Activated naive CD8-positive, alpha-beta T cell (primary cell): Measurements from ENCODE around the gene MAP2K7.
"Not testable (repeated sequence)": the region's sequence is repeated elsewhere in the genome, so short reads cannot be mapped to it uniquely, and the experiment has no call there.

Experiments used
- H3K27ac Mint-ChIP-seq: one replicate; pipeline ENCODE4 v1.8.0; 2021; ENCODE audit warnings: mixed read lengths
- H3K27me3 Mint-ChIP-seq: one replicate; pipeline ENCODE4 v1.8.0; 2021; ENCODE audit warnings: mixed read lengths
- H3K36me3 Mint-ChIP-seq: one replicate; pipeline ENCODE4 v1.8.0; 2021; ENCODE audit warnings: mixed read lengths
- H3K4me1 Mint-ChIP-seq: one replicate; pipeline ENCODE4 v1.8.0; 2021; ENCODE audit warnings: low read depth, mixed read lengths
- H3K4me3 Mint-ChIP-seq: one replicate; pipeline ENCODE4 v1.8.0; 2021; ENCODE audit warnings: mild to moderate bottlenecking, mixed read lengths
- H3K9me3 Mint-ChIP-seq: one replicate; pipeline ENCODE4 v1.8.0; 2021; ENCODE audit warnings: low read depth, mixed read lengths

MAP2K7 gene

DNA sequence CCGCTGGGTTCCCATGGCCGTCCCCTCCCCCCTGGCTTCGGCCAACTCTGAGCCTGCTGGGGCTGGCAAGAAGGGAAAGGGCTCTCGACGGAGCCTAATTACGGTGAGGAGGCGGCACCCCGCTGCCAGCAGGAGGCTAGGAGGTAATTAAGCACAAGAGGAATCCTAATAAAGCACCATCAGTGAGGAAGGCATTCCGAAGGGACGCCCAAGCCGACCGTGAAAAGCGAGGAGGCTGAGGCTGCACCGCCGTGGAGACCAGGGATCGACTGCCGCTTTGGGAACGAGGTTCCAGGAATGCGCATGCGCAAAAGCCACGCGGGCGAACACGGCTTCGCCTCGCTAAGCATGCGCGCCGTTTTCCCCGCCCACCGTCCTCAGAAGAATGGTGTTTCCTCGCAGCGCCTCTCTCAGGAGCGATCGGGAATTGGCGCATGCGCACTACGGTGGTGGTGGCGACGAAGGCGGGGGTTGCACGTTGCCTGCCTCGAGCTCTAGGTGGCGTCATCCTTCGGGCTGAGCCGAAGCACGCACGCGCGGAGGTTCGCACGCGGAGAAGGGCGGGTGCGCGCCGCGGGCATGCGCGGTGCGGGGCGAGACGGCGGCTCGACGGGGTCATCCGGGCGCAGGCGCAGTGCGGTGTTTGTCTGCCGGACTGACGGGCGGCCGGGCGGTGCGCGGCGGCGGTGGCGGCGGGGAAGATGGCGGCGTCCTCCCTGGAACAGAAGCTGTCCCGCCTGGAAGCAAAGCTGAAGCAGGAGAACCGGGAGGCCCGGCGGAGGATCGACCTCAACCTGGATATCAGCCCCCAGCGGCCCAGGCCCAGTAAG lies at the start of gene MAP2K7:
MAP2K7 (plus strand) TSS at position 634 of the 830 bp plus-strand sequence; CDS start at position 702, 68 bp downstream.
- Mint-ChIP-seq H3K4me3 (peak within 1 kb of the TSS; percentile 89), H3K27ac (peak within 1 kb of the TSS; percentile 89), H3K9me3 (no peaks in the 10 kb centered on the region), H3K36me3 (peaks cover 2% of the 10 kb centered on the region), H3K4me1 (peaks cover 22% of the 10 kb centered on the region), H3K27me3 (no peaks in the 10 kb centered on the region)

DNA sequence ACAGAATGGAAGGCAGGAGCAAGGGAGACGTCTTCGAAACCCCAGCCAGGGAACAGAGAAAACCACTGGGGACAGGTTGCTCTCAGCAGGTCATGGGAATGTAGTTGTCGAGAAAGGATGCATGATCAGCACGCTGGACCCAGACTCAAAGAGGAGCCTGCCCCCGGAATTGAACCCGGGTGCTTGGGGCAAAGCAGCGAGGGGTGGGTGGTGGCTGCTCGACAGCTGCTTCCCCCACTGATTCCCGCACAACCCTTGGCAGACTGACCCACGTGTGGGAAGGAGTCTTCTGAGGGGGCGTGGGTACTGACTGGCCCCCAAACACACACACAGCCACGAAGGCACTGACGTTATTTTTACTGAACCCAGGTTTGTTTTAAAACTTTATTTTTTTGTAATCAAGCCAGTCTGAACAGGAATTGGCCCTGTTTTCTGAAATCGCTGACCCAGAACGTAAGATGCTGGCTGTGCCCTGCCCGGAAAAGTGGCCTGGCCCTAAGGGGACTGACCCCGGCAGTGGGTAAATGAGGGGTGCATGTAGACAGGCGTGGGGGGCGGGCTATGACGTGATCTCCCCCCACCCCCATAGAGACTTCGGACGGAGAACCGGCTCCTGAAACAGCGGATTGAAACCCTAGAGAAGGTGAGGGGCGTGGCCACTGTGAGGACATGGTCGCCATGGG lies 48.1 kb upstream of the MAP2K7 start:
- H3K36me3 Mint-ChIP-seq, result no peaks in the 10 kb centered on the region
- no peak overlapping the region for H3K4me3 Mint-ChIP-seq
- no peaks in the 10 kb centered on the region for H3K27me3 Mint-ChIP-seq
- no peaks in the 10 kb centered on the region for H3K9me3 Mint-ChIP-seq
- peaks cover 3% of the 10 kb centered on the region for H3K4me1 Mint-ChIP-seq
- H3K27ac Mint-ChIP-seq, result no peak overlapping the region

GRCh38 chr19:7856109-7856591 lies 47.5 kb upstream of the MAP2K7 start:
- H3K27me3 Mint-ChIP-seq, result no peaks in the 10 kb centered on the region
- H3K9me3 Mint-ChIP-seq, result no peaks in the 10 kb centered on the region

GRCh38 chr19:7856679-7857663 lies 46.7 kb upstream of the MAP2K7 start:
- no peak overlapping the region for H3K27ac Mint-ChIP-seq
- H3K27me3 Mint-ChIP-seq, result no peaks in the 10 kb centered on the region
- H3K4me1 Mint-ChIP-seq, result peaks cover 9% of the 10 kb centered on the region
- no peak overlapping the region for H3K4me3 Mint-ChIP-seq
- no peaks in the 10 kb centered on the region for H3K36me3 Mint-ChIP-seq
- H3K9me3 Mint-ChIP-seq, result no peaks in the 10 kb centered on the region

More at GRCh38 chr19:7856109-7856591, 47.5 kb upstream of the MAP2K7 start:
- Mint-ChIP-seq H3K4me3 (no peak overlapping the region), H3K4me1 (peaks cover 3% of the 10 kb centered on the region), H3K27ac (no peak overlapping the region), H3K36me3 (no peaks in the 10 kb centered on the region)

DNA sequence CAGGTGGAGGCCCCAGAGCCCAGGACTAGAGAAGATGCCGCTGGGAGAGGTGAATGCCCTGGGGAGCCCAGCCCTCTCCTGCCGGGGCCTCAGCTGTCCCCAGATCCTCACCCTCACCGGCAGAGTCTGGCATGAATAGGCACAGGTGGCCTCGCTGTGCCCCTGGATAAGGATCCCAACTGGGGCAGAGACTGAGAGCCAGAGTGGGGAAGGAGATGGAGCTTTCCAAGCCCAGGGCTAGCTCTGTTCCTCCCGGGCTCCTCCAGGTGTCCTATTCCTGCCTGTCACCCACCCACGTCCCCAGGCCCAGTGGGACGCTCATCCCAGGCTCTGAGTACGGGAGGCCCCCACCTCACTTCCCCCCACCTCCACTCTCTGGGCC lies 46.0 kb upstream of the MAP2K7 start:
- Mint-ChIP-seq H3K27me3 (no peaks in the 10 kb centered on the region), H3K36me3 (no peaks in the 10 kb centered on the region), H3K4me3 (no peak overlapping the region), H3K4me1 (peaks cover 10% of the 10 kb centered on the region), H3K9me3 (no peaks in the 10 kb centered on the region), H3K27ac (no peak overlapping the region)

- no peak overlapping the region for H3K4me3 Mint-ChIP-seq
- no peaks in the 10 kb centered on the region for H3K9me3 Mint-ChIP-seq
- H3K27me3 Mint-ChIP-seq, result no peaks in the 10 kb centered on the region
- H3K36me3 Mint-ChIP-seq, result no peaks in the 10 kb centered on the region
- no peak overlapping the region for H3K27ac Mint-ChIP-seq
- H3K4me1 Mint-ChIP-seq, result peaks cover 7% of the 10 kb centered on the region
These were observed 45.4 kb upstream of the MAP2K7 start for GRCh38 chr19:7858109-7858770.

DNA sequence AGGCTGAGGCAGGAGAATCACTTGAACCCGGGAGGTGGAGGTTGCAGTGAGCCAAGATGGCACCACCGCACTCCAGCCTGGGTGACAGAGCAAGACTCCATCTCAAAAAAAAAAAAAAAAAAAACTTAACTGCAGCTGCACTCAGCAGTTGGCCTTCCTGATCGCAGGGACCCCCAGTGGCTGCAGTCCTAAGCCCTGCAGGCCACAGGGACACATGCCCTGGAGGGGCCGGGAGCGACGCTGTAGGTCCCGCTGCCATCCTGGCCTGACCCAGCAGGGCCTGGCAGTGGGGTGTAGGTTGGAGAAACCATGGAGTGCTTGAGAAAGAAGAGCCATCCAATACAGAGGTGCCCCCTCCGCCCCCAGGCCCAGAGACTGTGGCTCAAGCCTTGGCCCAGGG lies 44.6 kb upstream of the MAP2K7 start:
- not testable (repeated sequence) for H3K4me1 Mint-ChIP-seq, H3K4me3 Mint-ChIP-seq, H3K9me3 Mint-ChIP-seq, H3K27me3 Mint-ChIP-seq, H3K36me3 Mint-ChIP-seq, H3K27ac Mint-ChIP-seq

- Mint-ChIP-seq H3K27ac (no peak overlapping the region), H3K4me3 (no peak overlapping the region), H3K9me3 (no peaks in the 10 kb centered on the region), H3K27me3 (no peaks in the 10 kb centered on the region), H3K4me1 (peaks cover 12% of the 10 kb centered on the region), H3K36me3 (no peaks in the 10 kb centered on the region)
These were observed 43.6 kb upstream of the MAP2K7 start for GRCh38 chr19:7859831-7860713.

DNA sequence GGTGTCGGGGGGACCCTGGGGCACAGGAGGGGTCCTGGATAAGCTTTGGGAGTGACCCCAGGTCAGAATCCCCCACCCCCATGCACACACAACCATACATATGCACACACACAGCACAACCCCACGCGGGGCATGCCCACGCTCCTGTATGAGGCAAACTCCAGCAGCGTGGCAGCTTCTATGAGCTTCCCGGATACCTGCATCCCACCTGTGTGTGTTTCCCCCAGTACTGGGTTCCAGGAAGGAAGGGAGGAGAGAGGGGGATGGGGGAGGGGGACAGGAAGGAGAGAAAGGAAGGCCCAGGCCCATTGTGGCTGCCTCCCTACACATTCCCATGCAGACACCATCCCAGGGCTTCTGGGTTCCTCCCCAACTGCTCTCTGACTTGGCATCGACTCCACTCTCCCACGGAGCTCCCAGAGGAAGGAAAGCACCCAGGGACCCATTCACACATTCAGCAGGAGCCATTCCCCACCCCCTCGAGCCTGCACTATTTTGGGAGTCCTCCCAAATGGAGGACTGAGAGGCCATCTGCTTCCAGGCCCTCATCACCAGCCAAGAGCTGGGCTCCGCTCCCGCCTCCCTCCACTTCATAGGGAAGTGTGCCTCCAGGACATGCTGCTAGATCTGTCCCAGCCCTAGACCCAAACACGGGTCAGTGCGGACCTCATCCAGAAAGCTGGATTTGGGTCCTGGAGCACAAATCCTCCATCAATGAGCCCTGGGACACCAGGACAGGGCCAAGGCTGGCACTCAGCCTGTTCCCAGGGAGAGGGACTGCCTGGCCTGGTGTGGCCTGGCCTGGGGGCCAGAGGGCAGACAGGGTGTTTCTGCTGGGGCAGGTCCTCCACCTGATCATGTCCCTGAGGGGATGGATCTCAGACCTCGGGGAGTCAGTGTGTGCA lies 42.7 kb upstream of the MAP2K7 start:
- Mint-ChIP-seq H3K9me3 (no peaks in the 10 kb centered on the region), H3K27ac (no peak overlapping the region), H3K36me3 (no peaks in the 10 kb centered on the region), H3K4me1 (peaks cover 16% of the 10 kb centered on the region), H3K27me3 (no peaks in the 10 kb centered on the region), H3K4me3 (peak overlapping the region; percentile 13)

- Mint-ChIP-seq H3K4me3 (peak overlapping the region; percentile 66), H3K36me3 (no peaks in the 10 kb centered on the region), H3K4me1 (peaks cover 16% of the 10 kb centered on the region), H3K27me3 (no peaks in the 10 kb centered on the region), H3K27ac (no peak overlapping the region), H3K9me3 (no peaks in the 10 kb centered on the region)
These were observed 41.9 kb upstream of the MAP2K7 start for GRCh38 chr19:7861619-7862412.

DNA sequence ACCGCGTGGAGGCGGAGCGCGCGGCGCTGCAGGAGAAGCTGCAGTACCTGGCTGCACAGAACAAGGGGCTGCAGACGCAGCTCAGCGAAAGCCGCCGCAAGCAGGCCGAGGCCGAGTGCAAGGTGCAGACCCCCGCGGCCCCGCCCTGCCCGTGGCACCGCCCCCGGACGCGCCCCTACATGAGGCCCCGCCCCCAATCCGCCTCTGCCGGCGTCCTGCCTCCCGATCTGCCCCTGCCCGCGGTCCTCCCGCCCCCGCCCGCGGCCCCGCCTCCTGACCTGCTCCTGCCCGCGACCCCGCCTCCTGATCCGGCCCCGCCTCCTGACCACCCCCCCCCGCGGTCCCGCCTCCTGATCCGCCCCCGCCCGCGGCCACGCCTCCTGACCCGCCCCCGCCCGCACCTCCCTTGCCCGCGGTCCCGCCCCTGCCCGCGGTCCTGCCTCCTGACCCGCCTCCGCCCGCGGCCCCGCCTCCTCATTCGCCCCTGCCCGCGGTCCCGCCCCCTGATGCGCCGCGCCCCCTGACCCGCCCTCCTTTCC lies 41.2 kb upstream of the MAP2K7 start:
- H3K4me3 Mint-ChIP-seq, result peak overlapping the region; percentile 66
- no peak overlapping the region for H3K27ac Mint-ChIP-seq
- H3K9me3 Mint-ChIP-seq, result no peaks in the 10 kb centered on the region
- peaks cover 16% of the 10 kb centered on the region for H3K4me1 Mint-ChIP-seq
- no peaks in the 10 kb centered on the region for H3K27me3 Mint-ChIP-seq
- no peaks in the 10 kb centered on the region for H3K36me3 Mint-ChIP-seq
